GM04504 (cell line): Measurements from ENCODE around the gene LRTM2.

ENCODE experiments used
- DNase-seq: peaks from one replicate; pipeline ENCODE4 v3.0.0-alpha.2; 2012; ENCODE audit warnings: low read depth

LRTM2 gene

DNA sequence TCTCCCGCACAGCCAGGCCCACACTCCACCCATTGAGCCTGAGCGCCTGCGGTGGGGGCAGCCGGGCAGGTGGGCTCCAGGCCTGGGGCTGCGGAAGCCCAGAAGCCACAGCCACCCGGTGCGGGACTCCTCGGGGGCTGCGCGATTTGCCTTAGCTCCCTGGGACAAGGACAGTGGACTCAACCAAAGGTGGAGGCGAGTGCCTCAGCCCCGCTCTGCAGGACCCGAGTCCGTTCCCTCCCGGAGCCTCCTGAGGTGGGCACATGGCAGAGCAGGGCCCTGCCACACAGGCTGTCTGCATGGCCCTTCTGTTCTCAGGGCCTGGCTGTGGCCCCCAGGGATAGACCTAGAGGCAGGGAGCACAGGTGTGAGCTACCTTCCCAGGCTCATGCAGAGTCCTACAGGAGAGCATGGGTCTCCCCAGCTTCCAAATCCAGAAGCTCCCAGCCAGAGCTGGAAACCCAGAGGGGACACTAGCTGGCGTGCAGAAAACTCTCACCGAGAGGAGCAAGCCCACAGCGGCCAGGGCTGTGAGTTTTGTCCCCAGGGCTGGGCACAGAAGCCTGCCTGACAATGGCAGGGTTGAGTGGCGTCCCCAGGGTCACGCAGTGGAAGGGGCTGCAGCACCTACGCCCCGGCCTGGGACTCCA, 22.2 kb upstream of the LRTM2 start:
- DNase-seq: no peak

DNA sequence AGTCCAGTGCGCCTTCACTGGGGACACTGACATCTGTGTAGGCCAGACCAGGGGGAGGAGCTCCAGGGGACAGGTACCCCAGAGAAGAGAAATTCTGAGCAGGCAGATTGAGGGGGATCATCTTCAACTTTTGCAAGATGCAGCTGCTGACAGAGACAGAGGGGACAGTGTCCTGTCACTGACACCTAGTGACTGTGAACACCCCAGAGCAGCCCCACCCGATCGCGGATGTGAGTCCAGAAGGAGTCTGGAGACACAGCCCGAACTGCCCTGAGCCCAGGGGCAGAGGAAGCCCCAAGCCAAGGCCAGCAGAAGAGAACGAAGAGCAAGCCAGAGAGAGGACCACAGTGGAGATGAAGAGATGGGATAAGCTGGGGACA, 21.7 kb upstream of the LRTM2 start:
- no peak for DNase-seq

DNA sequence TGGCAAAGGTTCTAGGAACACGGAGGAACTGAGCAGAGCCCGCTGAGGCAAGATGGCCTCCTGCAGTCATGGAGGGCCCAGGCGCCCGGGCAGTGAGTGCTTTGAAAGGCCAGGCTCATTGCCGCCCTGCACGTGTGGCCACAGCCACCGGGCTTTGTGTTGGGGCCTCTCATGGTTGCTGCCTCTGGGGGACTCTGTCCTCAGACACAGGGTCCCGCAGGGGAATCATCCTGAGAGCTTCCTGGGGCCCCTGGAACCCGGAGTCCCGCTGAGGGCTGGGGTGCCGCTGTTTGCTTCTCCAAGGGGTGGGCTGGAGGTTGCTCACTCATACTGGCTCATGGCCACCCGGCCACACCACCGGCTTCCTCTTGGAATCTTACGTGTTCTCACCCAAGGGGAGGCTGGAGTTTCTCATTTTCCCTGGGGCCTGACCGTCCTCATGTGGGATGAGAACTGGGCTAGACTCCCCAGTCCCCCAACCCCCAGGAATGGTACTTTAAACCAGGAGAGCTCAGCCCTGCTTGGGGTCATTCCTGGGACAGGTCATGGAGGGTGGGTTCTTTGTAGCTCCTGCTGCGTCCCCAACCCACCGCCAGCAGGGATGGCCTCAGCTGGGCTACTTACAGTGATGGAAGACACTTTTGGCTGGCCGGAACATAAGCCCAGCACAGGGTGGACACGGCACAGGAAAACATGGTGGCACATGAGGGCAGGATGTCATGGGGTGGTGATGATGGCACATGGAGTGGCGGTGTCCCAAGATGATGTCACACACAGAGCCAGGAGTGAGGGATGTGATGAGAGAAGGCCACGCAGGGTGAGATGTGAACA, 21.1 kb upstream of the LRTM2 start:
- DNase-seq: no peak

DNA sequence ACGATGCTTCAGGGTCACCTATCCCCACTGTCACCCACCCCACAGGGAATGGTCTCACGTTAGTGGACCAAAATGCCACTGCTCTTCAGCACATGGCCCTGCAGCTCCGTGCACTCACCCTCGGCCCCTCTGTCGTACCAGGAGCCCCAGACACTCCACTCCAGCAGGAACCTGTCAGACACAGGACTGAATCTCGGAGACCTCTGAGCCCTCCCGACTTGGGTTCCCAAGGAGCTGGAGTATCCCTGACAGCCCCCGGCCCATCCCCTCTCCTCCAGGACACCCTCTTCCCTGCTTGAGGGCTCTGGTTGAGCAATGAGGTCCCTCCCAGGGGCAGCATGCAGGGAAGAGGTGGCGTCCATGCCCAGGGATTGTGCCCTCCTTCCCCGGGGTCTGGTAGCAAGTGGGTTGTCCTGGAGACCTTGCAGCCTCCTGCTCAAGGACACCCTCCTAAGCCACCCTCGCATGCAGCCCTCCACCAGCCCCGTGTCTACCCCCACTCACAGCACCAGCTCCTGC, 20.4 kb upstream of the LRTM2 start:
- DNase-seq: no peak

DNA sequence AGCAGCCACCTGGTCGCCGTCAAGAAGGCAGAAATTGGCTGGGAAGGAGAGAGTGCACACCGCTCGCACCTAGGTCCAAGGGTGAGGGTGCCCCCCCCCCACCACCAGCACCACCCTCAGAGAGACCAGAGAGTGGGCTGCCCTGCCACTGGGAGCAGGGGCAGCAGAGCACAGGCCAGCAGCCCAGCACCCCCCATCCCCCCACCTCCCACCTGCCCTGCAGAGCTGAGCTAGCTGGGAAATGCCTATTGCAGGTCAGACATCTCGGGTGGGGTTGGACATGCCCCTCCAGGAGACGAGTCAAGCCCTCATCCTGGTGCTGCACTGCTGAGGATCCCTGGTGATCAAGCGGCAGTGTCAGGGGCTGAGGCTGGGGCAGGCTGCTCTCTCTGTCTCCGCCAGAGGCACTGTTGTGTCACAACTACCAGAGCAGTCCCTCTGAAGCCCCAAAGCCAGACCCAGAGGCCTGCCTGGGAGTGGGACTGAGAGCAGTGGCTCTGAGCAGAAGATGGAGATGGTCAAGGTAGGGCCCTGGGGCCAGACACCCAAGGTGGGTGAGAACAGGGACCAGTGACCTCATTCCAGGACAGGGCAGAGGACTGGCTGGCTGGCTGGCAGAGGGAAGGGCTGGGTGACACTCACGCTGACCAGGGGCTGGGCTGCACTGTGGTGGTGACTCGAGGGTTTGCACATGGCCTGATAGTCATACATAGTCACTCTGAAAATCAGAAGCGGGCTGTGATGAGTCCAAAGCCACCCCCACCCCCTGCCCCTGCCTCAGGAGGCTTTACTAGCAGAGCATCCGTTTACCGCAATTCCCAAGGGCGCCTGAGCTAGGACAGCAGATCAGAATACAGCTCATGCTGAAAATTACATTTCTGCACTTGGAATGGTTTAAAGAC, 19.7 kb upstream of the LRTM2 start:
- DNase-seq: no peak

DNA sequence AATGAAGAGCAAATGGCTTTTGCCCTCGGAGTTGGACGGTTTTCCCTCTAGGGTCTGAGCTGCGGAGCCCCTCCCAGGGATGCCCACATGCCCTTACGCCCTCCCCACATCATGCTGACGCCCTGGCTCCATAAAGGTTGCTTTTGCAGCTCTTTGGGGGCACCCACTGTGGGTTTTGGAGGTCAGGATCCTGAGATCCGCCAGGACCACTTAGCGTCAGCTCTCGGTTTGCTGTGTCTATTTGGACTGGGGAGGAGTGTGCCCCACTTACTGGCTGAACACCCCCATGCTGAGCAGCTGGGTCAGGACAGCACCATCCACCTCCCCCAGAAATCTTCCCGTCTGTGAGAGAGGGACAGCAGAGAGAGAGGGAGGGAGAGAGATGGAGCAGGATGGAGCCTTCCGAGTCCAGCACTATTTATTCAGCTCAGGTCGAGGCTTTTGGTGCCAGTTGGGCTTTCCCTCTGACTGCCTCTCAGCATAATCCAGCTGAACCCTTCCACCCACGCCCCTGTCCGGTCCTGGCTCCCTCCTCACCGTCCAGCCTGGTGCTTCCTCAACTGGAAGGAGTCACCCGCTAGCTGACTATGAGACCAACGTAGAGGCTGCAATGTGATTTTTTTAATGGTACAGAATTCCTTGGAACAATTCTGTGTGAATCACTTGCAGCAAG, 18.9 kb upstream of the LRTM2 start:
- no peak for DNase-seq

DNA sequence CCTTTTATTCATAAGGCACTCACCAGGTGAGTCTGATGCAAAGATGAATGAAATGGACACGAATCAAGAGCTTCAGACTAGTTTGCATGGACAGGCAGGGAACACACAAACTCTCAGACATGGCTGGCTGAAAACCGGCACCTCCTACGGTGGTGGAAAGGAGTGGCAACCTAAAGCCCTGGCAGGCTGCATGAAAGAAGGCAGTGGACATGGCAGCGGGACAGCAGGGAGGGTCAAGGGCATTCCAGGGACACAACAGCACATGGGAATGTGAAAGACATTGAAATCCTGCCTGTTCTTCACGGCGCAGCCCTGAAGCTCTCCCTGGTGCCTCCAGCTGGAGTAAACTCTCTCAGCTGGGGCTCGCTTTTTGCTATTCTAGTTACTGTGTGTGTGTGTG, 16.6 kb upstream of the LRTM2 start:
- DNase-seq: no peak

DNA sequence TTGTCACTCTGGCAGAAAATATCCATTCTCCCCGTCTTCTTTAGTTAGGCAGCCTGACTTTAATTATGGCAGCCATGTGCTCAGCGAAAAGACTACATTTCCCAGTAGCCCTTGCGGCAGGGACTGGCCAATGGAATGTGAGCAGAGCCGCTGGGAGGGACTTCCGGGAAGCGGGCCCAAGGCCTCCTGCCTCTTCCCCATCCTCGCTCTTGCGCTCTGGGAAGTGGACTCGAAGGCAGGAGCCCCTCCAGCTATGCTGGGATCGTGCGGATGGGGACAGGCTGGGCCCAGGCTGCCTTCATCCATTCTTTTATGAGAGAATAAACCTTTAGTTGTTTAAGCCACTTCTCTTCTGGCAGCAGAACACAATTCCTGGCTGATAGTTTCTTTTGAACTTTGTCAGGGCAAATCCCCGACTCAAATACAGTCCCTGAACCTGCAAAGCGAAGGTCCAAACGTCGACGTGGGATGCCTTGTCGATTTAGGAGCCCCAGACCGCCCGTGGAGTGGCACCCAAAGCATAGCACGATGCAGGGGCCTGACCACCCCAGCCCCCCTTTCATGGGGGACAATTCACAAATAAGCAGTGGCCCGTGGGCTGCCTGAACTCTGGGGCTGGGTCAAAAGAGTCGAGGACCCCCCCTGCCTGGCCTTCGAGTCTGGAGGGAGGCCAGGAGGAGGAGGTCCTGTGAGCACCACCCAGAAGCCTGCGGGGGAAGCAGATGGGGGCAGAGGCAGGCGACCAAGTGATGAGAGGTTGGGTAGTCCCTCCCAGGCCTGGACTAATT, 15.6 kb upstream of the LRTM2 start:
- peak; percentile 74 for DNase-seq

DNA sequence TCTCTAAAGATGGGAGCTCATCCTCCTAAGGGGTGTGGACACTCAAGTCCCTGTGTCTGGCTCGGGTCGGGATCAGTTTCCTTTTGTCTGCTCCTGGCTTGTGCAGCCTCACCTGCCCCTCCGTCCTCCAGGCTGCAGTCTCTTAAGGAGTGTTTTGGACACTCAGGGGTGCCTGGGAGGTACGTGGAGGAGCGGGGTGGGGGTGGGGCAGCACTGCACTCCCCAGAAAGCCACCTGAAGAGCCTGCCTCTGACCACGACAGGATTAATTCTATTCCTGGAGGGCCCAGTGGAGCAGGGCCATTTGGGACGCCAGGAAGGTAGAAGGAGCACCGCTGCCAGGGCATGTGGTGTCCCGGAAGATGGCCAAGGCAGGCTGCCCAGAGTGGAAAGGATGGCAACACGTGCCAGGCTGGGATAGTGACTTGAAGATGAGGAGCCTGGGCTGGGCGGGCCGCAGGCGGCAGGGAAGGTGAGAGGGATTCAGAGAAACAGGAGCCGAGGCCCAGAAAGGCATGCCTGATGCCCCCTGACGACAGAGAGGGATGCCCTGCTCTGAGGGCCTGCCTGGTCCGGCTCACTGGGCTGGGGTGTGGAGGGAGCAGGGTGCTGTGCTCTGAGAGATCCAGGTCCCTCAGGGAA, 14.8 kb upstream of the LRTM2 start:
- no peak for DNase-seq

DNA sequence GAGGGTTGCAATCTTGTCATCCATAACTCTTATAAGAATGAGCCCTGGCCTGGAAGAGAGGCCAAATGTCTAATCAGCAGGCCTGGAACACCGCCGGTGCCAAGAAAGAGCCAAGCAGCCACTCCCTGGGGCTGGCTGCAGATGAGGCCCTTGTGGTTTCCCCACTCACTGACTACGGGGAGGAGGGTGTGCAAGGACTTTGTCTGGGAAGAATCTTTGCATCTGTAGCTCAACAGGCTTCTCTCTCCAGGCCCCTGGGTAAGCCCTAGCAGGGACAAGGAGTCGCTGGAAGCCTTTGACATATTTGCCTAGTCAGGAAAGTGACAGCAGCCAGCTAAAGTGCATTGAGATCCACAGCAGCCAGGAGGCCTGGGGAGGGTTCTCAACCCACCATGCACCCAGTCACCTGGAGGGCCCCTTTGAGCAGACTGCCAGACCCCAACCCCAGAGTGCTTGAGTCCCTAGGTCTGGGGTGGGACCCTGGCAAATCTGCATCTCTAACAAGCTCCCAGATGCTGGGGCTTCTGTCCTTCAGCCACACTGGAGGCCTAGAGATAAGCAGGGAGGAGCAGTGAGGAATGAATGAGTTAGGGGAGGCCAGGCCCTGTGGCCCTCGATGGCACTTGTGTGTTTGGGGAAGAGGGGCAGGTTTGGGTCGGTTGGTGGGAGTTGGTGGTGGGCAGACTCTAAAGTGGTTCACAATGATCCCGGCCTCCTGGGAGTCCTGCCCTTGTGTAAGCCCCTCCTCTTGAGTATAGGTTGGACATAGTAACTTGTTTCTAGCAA, 13.9 kb upstream of the LRTM2 start:
- DNase-seq: peak; percentile 16

DNA sequence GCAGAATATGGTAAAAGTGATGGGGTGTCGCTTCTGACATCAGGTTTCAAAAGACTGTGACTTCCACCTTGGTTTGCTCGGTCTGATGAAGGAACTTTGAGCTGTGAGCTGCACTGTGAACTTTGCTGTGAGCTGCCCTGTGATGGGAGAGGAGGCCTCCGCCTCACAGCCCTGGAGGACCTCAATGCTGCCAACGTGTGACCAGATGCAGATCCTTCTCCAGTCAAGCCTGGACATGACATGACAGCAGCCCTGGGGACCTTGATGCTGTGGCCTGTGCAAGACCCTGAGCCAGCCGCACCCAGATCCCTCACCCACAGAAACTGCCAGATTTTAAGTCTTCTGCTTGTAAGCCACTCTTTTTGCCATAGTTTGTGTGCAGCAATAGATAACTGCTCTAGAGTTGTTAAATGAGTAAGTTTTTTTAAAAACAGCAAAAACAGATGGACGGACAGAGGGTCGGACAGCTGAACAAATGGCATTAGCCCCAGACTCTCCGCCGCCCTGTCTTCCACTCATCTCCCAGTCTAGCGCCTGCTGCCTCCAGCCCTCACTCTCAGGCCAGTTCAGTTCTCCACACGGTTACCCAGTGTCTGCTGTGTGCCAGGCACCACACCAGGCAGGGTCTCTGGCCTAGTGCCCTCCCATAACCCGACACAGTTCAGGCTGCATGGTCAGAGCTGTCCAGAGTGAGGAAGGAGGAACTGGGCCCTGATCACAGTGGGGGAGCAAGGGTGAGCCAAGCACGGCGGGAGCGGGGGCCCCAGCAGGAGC, 13.1 kb upstream of the LRTM2 start:
- no peak for DNase-seq

DNA sequence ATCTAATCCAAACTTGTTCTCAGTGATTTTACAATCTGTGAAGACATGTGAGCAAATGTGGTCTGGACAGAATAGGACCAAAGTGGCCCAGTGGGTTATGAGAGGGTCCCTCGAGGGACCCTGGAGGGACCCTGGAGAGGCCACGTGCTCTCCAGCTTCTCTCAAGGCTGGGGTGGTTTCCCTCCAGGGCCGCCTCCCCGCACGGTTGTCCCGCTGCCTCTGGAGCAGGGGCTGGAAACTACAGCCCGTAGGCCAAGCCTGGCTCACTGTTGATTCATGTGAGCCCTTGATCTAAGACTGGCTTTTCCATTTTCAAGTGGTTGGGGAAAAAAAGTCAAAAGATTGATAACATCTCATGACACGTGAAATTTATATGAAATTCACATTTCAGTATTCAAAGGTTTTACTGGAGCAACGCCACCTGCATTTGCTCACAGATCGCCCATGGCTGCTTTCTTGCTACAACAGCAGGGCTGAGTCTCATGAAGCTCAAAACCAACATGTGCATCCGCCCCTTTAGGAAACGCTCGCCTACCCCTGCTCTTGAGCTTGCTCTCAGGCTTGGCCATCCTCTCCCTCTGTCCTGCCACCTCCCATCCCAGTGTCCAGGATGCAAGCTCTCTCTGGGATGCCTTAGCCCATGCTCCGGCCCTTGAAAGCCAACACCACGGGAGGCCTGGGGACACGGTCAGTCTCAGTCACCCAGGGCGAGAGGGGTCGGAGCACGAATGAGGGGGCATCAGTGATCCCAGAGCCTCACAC, 12.1 kb upstream of the LRTM2 start:
- no peak for DNase-seq

DNA sequence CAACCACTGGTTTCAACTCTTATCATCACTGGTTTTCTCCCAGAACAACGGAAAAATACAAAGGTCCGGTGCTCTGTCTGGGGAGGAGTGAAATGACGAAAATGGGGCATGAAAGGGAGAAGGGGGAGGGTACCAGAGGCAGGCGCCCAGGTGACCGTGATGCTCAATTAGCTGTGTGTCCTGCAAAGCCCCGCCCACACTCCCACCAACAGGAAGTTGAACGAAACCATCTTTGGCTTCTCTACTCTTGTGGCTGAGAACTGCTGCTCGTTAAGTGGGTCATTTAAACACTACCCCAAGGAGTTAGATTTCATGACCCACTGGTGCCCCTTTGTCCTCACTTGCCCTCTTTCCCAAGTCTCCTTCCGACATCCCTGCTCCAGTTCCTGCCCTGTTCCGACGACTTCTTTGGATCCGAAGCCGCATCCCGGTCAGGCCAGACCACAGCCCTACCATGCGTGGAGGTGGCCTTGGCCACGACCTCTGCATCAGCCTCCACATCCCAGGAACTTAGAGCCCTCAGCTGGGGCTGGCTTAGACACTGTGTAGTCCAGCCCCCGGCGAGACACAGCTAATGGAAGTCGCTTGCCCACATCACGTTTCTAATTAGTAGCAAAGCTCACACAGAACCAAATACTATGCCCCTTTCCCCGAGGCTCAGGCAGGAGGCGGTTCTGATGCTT, 11.4 kb upstream of the LRTM2 start:
- DNase-seq: no peak

DNA sequence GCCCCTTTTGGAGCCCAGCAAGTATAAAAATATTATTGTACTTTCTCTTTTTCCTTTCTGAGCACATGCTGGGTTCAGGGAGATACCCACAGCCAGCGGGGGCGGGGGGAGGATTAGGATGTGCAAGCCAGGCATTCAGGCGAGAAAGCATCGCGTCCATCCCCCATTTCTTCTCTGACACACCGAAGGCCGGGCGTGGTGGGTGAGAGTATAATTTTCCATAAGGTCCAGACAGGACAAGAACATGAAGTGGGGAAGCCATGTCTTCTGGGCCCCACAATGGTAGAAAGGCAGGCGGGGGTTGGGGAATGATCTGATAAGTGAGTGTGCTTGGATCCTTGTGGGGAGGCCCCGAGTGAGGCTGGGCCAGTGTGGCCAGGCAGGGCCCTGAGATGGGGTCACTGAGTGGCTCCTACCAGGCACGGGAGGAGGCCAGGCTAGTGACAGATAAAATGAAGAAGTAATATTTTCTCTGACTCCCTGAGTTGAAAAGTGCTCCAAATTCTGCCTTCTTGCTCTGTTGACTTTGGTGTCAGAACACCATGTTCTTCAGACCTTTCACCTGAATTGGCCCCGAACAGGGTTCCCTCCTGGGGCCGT, 10.7 kb upstream of the LRTM2 start:
- no peak for DNase-seq

DNA sequence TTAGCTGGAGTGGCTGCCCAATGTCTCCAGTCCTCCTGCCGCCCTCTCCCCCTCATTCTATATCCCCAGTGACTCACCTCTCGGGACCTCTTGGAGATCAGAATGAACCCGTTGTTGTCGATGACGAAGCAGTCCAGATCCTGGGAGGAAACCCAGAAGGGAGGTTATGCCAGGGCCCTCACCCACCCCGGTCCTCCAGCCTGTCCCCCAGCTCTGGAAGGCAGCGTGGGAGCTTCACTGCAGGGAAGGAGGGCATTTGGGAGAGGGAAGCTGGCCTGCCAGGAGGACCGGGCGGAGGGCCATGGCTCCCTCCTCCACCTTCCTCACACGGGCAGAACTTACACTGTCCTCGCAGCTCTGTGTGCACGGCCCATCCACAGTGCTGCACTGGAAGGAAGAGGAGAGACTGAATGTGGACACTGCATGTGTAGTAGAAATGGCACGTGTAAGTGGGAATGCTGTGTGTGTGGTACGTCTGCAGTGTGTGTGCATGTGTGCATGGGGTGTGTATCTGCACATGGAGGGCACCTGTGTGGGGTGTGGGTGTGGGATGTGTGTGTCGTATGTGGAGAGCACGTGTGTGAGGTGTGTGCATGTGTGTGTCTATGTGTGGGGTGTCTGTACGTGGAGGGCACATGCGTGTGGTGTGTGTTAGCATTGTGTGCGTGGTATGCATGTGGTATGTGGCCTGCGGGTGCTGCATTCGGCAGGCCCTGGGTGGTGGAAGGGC, 10.0 kb upstream of the LRTM2 start:
- DNase-seq: no peak

DNA sequence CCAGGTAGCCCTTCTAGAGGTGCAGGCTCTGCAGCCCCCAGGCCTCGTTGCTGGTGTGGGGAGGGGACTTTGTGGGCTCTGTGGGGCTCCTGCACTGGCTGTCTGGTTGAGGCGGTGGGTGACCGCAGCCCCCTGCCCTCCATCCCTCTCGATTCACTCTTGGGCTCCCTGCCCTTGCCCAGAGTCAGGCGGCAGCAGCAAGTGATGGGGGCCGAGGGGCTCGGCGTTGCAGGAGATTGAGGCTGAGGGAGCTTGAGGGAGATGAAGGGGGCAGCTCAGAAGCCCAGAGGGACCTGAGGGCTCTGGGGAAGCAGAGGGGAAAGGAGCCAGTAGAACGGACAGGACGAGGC, 9.5 kb upstream of the LRTM2 start:
- no peak for DNase-seq
